DMS53 treated with DMSO at 0.1 percent for 48 hours (cell line): ENCODE data around the gene NAALADL2.
"Not testable (repeated sequence)": the region's sequence is repeated elsewhere in the genome, so short reads cannot be mapped to it uniquely, and the experiment has no call there.

Source experiments
- DNase-seq: peaks from one replicate; lab custom pipeline; 2025; ENCODE audit not compliant: unreplicated experiment; lab: John Stamatoyannopoulos, UW

NAALADL2 gene

DNA sequence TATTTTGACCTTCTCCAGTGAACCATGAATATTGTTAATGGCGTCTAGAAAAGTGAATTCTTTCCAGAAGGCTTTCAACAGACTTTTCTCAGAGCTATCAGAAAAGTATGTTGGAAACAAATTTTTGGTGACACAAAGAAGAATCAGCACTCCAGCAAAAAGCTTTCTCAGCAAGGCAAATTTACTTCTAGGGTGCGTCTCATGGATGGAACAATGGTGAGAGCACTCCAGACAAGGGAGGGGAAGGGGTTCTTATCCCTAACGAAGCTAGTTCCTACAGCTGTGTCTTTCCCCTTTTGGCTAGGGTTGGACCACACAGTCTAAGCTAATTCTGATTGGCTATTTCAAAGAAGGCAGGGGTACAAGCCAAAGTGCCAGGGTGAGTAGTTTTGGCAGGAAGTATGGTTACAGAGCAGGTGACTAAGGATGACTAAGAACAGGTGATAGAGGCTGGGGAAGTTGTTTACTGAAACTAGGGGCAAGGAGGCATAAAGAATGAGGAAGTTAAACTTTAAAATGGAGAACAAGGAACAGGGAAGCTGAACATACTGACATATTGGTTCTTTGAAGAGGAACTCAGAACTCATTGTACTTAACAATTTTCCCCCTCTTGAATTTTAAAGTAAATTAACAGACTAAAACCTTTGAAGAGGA, 959.8 kb downstream of the NAALADL2 start:
- DNase-seq, result peak; percentile 1

DNA sequence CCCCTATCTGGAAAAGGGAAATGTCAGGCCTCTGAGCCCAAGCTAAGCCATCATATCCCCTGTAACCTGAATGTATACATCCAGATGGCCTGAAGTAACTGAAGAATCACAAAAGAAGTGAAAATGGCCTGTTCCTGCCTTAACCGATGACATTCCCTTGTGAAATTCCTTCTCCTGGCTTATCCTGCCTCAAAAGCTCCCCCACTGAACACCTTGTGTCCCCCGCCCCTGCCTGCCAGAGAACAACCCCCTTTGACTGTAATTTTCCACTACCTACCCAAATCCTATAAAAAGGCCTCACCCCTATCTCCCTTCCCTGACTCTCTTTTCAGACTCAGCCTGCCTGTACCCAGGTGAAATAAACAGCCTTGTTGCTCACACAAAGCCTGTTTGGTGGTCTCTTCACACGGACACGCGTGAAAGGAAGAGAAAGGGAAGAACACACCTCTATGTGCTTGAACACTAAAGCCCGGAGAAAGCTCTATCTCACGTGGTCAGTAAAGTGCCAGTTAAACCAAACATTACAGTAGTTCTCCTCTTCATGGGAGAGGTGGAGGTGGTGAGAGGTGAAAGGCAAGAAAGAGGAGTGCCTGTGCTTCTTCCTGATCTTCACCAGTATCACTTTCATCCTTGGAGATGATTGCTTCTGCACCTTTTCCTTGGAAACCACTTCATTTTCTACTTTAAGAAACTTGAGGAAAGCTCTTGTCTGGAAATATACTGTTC, 963.8 kb downstream of the NAALADL2 start:
- DNase-seq, result not testable (repeated sequence)

DNA sequence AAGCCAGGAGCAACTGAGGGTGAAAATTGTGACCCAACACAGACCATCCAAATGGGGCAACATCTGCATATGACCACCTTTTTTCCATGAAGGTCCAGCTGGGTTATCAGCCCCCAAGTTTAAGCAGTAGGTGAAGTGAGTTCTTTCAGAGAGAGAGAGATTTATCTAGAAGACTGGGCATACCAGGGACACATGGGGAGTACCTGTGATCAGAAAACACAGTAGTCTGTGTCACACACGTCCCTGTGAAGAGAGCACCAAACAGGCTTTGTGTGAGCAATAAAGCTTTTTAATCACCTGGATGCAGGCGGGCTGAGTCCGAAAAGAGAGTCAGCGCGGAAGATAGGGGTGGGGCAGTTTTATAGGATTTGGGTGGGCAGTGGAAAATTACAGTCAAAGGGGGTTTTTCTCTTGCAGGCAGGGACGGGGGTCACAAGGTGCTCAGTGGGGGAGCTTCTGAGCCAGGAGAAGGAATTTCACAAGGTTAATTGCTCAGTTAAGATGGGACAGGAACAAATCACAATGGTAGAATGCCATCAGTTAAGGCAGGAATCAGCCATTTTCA, 966.0 kb downstream of the NAALADL2 start:
- DNase-seq, result not testable (repeated sequence)

DNA sequence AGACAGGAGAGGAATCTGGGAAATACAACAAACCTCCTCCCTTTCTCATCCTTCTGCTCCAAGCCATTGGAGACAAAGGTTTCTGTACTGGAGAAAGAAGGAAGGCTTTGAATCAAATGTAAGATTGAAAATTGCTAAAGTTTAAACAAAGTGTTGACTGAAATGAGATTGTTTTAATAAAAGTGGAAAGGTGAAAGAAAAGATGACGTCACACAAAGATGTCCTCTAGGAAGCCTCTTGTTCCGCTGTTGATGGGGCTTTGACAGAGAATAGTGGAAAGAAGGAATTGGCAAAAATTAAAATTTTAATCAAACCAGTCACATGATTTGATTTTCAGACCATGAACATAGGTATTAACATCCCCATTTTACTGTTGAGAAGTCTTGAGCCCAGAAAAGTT, 967.6 kb downstream of the NAALADL2 start:
- no peak for DNase-seq

DNA sequence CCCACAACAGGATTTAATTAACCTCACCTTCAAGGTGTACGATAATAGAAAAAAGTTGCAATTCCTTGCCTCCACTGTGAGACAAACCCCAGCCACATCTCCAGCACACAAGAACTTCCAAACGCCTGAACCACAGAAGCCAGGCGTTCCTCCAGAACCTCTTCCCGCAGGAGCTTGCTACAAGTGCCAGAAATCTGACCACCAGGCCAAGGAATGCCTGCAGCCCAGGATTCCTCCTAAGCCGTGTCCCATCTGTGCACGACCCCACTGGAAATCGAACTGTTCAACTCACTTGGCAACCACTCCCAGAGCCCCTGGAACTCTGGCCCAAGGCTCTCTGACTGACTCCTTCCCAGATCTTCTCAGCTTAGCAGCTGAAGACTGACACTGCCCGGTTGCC, 970.7 kb downstream of the NAALADL2 start:
- not testable (repeated sequence) for DNase-seq

DNA sequence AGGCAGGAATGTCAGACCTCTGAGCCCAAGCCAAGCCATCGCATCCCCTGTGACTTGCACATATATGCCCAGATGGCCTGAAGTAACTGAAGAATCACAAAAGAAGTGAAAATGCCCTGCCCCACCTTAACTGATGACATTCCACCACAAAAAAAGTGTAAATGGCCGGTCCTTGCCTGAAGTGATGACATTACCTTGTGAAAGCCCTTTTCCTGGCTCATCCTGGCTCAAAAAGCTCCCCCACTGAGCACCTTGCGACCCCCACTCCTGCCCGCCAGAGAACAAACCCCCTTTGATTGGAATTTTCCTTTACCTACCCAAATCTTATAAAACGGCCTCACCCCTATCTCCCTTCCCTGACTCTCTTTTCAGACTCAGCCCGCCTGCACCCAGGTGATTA, 976.6 kb downstream of the NAALADL2 start:
- not testable (repeated sequence) for DNase-seq

DNA sequence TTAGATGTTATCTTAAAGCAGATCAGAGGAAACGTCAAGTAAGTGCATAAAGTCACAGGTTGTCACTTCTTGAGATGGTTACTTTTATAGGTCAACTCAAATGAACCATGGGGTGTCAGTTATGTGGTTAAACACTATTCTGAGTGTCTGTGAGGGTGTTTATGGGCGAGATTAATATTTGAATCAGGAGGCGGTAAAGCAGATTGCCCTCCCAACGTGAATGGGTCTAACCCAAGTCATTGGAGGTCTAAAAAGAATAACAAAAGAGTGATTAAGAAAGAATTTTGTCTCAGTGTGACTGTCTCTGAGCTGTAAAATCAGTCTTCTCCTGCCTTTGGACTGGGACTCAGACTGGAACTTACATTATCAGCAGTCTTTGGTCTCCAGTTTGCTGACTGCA, 977.5 kb downstream of the NAALADL2 start:
- DNase-seq, result no peak

DNA sequence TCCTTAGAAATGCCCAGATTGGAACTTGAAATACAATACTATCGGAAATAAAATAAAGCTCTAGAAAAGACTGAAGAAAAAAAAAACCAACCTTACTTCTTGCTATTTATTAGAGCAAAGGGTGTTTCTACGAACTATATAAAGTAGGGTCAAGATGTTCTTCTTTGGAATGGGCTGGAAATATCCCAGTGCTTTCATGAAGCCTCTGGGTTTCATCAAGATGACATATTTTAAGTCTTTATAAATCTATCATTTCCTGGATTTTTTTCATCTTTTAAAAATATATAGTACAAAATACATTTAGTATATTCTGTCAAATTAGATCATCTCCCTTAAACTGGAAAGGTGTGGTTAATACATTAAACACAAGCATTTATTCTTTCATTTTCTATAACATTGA, 978.8 kb downstream of the NAALADL2 start:
- no peak for DNase-seq

DNA sequence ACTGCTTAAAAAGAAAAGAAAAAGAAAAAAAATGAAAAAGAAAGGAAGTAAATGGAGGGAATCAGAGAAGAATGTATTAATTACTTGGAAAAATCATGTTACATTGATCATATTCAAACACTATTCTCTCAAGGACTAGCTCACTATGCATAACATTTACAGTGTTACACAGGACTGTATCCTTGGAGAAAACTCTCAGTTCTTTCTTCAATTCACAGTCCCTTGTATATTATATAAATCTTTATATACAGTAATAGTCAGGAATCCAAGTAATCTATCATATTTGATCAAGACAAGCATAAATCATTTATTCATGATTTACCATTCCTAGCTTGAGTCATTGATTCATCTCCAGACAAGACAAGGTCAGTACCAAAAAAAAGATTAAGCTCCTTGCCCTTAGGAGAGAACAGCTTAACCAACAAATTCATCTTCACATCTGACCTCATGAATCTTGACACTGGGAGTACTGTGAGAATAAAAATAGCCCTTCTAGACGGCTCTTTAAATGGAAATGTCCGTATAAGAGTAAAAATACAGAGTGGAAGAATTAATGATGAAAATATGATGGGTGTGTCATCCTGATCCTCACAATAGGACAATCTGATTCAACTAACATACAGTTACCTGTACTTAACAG, 980.4 kb downstream of the NAALADL2 start:
- DNase-seq, result no peak

DNA sequence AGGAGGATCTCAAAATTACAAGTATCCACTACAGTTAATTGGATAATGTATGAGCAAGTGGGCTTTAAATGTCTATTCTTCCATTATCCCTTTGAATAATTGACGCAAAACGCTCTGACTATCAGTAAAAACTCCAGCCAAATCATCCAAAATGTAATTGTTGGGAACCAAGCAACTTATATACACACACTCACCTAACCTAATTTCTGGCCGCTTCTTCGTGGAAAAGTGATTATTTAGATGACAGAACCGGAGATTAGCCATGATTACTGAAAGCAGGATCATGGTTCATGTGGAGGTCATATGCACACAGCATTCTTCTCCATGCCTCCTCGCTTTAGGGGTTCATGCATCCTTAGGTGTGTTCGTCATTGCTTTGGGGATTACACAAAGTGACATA, 992.4 kb downstream of the NAALADL2 start:
- no peak for DNase-seq

DNA sequence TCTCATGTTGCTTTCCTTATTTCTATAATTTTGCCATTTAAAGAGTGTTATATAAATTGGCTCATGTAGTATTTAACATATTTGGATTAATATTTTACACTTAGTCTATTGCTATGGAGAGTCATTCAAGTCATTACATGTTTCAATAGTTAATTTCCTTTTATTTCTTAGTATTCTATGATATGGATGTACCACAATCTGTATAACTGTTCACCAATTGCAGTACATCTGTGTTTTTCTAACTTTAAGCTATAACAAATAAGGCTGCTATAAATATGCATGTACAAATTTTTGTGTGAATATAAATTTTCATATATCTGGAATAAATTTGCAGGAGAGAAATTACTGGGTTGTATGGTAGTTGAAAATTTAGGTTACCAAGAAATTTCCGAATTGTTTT, 993.4 kb downstream of the NAALADL2 start:
- no peak for DNase-seq

DNA sequence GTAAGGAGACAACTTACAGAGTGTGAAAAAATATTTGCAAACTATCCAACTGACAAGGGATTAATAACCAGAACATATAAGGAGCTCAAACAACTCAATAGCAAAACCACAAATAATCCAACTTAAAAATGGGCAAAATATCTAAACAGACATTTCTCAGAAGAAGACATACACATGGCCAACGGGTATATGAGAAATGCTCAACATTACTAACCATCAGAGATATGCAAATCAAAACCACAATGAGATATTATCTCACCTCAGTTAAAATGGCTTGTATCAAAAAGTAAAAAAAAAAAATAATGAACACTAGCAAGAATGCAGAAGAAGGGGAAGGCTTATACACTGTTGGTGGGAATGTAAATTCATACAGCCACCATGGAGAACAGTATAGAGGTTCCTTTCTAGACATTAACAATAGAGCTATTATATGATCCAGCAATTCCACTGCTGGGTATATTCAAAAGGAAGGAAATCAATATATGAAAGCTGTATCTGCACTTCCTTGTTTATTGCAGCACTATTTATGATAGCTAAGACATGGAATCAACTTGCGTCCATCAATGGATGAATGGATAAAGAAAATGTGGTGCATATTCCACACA, 998.6 kb downstream of the NAALADL2 start:
- DNase-seq, result no peak
